ENCODE measurements around the gene KRTAP5-3. TPM values are rescaled to one million over a fixed set of nuclear protein-coding genes. Genes with fewer than 3 reads are reported as not detected.

KRTAP5-3 gene
- polyA plus RNA-seq, 2 of the 4 experiments (the other 2 are of a cell fraction), result not detected

DNA sequence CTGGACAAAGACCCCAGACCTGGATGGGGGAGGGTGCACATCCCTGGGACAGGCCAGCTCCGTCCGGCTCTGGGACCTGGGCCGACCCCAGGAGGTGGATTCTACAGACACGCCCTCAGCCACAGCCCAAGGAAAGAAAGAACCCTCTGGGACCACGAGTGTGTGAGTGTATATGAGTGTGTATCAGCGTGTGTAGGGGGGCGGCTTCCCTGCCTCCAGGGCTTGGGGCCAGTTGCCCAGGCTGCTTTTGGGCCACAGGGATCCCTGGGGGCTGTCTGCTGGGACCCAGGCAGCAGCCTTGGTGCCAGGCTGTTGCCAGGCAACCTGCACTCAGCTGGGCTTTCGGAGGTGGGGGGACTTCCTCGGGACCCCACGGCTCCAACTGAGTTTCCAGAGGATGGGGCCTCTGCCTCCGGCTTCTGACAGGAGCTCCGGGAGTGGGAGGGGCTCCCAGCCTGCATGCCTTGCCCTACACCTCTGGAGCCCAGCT lies 45.1 kb downstream of the KRTAP5-3 start:
- no peak for ATAC-seq

GRCh38 chr11:1562469-1563148 lies 45.7 kb downstream of the KRTAP5-3 start:
- TF ChIP-seq EHF (CRISPR knock-in tag; IDR thresholded peaks at IDR 0.05), result no peak
- TF ChIP-seq, protein P1, sequence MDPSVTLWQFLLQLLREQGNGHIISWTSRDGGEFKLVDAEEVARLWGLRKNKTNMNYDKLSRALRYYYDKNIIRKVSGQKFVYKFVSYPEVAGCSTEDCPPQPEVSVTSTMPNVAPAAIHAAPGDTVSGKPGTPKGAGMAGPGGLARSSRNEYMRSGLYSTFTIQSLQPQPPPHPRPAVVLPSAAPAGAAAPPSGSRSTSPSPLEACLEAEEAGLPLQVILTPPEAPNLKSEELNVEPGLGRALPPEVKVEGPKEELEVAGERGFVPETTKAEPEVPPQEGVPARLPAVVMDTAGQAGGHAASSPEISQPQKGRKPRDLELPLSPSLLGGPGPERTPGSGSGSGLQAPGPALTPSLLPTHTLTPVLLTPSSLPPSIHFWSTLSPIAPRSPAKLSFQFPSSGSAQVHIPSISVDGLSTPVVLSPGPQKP (IDR thresholded peaks at IDR 0.05; ENCODE audit: low read depth, low read length), result no peak
- no peak for TF ChIP-seq KDM5A (IDR thresholded peaks at IDR 0.05)
- TF ChIP-seq PHF8 (IDR thresholded peaks at IDR 0.05; ENCODE audit: borderline replicate concordance, low read depth), result no peak
- TF ChIP-seq SMC3 (IDR thresholded peaks at IDR 0.05), result no peak
- TF ChIP-seq CHD4 (IDR thresholded peaks at IDR 0.05; ENCODE audit: borderline replicate concordance), result no peak
- TF ChIP-seq CBX2 (IDR thresholded peaks at IDR 0.05; ENCODE audit: borderline replicate concordance, low read depth), result no peak
- 96% methylated on average over 14 of the region's 14 CpGs for WGBS (ENCODE audit: missing lambda C conversion rate)
- no peak for ATAC-seq
- peaks cover 49% of the 10 kb centered on the region for H3K4me1 ChIP-seq
- H3K4me2 ChIP-seq, result no peak overlapping the region
- ChIA-PET POLR2A (no interaction called here), CTCF (interaction anchor here (5.0 to 26.3 kb wide), 3 partner anchors 12 to 19 kb away, joined by 62 to 719 read pairs (median 62); no protein-coding TSS in a partner anchor)
- no peak for DNase-seq (ENCODE audit: low read depth in 1 of 2, low spot score in 1 of 2)
- H3K4me3 ChIP-seq, result no peak overlapping the region
- no peak overlapping the region for H3K27ac ChIP-seq
- no peak for FAIRE-seq
- no peaks in the 10 kb centered on the region for H3K9me3 ChIP-seq

More for the DNA sequence above, 45.1 kb downstream of the KRTAP5-3 start:
- H3K4me2 ChIP-seq, result no peak overlapping the region
- no peak overlapping the region for H3K4me3 ChIP-seq
- WGBS (ENCODE audit: missing lambda C conversion rate), result 87% methylated on average over 3 of the region's 12 CpGs
- peaks cover 43% of the 10 kb centered on the region for H3K4me1 ChIP-seq
- FAIRE-seq, result no peak
- no peak overlapping the region for H3K27ac ChIP-seq
- ChIA-PET POLR2A (no interaction called here), CTCF (interaction anchor here (5.0 to 26.3 kb wide), 2 partner anchors 12 to 20 kb away, joined by 62 to 719 read pairs; no protein-coding TSS in a partner anchor)
- no peak for TF ChIP-seq NPAS2 (CRISPR knock-in tag; IDR thresholded peaks at IDR 0.05; ENCODE audit: borderline replicate concordance)
- TF ChIP-seq, protein P2, sequence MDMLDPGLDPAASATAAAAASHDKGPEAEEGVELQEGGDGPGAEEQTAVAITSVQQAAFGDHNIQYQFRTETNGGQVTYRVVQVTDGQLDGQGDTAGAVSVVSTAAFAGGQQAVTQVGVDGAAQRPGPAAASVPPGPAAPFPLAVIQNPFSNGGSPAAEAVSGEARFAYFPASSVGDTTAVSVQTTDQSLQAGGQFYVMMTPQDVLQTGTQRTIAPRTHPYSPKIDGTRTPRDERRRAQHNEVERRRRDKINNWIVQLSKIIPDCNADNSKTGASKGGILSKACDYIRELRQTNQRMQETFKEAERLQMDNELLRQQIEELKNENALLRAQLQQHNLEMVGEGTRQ (IDR thresholded peaks at IDR 0.05), result no peak
- no peak for TF ChIP-seq CBX2 (IDR thresholded peaks at IDR 0.05; ENCODE audit: borderline replicate concordance, low read depth)
- TF ChIP-seq TFCP2L1 (CRISPR knock-in tag; IDR thresholded peaks at IDR 0.05), result no peak
- no peak for TF ChIP-seq EP300 (IDR thresholded peaks at IDR 0.05)
- TF ChIP-seq BHLHE40 (IDR thresholded peaks at IDR 0.05; ENCODE audit: low read depth, low read length), result no peak
- TF ChIP-seq EHMT2 (IDR thresholded peaks at IDR 0.05; ENCODE audit: low read depth), result no peak
- no peak for TF ChIP-seq CTCF (IDR thresholded peaks at IDR 0.05)
- no peak for TF ChIP-seq RARB (CRISPR knock-in tag; IDR thresholded peaks at IDR 0.05)
- no peak for TF ChIP-seq NFE2L2 (conservative IDR thresholded peaks at IDR 0.05; ENCODE audit: low read length)
- no peak for TF ChIP-seq HOXB13 (CRISPR knock-in tag; IDR thresholded peaks at IDR 0.05; ENCODE audit: low read depth)
- TF ChIP-seq RNF2 (IDR thresholded peaks at IDR 0.05; ENCODE audit: borderline replicate concordance, low read depth), result no peak
- TF ChIP-seq, protein P3, sequence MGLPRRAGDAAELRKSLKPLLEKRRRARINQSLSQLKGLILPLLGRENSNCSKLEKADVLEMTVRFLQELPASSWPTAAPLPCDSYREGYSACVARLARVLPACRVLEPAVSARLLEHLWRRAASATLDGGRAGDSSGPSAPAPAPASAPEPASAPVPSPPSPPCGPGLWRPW (IDR thresholded peaks at IDR 0.05), result no peak
- TF ChIP-seq, protein P4, sequence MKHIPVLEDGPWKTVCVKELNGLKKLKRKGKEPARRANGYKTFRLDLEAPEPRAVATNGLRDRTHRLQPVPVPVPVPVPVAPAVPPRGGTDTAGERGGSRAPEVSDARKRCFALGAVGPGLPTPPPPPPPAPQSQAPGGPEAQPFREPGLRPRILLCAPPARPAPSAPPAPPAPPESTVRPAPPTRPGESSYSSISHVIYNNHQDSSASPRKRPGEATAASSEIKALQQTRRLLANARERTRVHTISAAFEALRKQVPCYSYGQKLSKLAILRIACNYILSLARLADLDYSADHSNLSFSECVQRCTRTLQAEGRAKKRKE (CRISPR knock-in tag; IDR thresholded peaks at IDR 0.05; ENCODE audit: low read depth), result no peak
- TF ChIP-seq HOXB5 (CRISPR knock-in tag; IDR thresholded peaks at IDR 0.05), result no peak
- no peak for TF ChIP-seq ESRRA (IDR thresholded peaks at IDR 0.05; ENCODE audit: borderline replicate concordance, low read length)
- no peak for TF ChIP-seq SMC3 (IDR thresholded peaks at IDR 0.05)
- TF ChIP-seq TP53 (CRISPR knock-in tag; IDR thresholded peaks at IDR 0.05), result no peak
- TF ChIP-seq JUN (IDR thresholded peaks at IDR 0.05), result no peak
- TF ChIP-seq RCOR1 (IDR thresholded peaks at IDR 0.05; ENCODE audit: low read depth, low read length), result no peak
- no peaks in the 10 kb centered on the region for H3K9me3 ChIP-seq
- no peak for DNase-seq (ENCODE audit: low read depth in 1 of 2, low spot score in 1 of 2)

All from A549 (cell line).